ENCODE data around the gene CDC14A.

The CDC14A gene

GRCh38 chr1:100526894-100527293, 174.6 kb downstream of the CDC14A start:
- Histone ChIP-seq H3K27me3 (ENCODE audit: low read length) (no peaks in the 10 kb centered on the region), H2AFZ (ENCODE audit: low read depth, low read length, severe bottlenecking) (no peak overlapping the region), H3K9ac (ENCODE audit: low read length) (no peak overlapping the region), H3K36me3 (ENCODE audit: low read length) (no peaks in the 10 kb centered on the region), H3K9me2 (replicated peaks; ENCODE audit: insufficient read depth, low read length) (no peaks in the 10 kb centered on the region), H3K9me3 (ENCODE audit: insufficient read depth, low read length) (no peaks in the 10 kb centered on the region), H3K27ac (ENCODE audit: low read depth, low read length) (no peak overlapping the region), H3K79me2 (ENCODE audit: insufficient read depth, low read length) (no peaks in the 10 kb centered on the region), H3K4me3 (ENCODE audit: insufficient read depth, low read length, poor library complexity, severe bottlenecking) (no peak overlapping the region), H3F3A (ENCODE audit: insufficient read depth) (no peaks in the 10 kb centered on the region), H3K4me2 (ENCODE audit: low read depth, low read length, poor library complexity, severe bottlenecking) (no peak overlapping the region), H4K20me1 (ENCODE audit: low read depth, low read length) (no peaks in the 10 kb centered on the region)
- no peak for TF ChIP-seq EZH2phosphoT487 (conservative IDR thresholded peaks at IDR 0.05; ENCODE audit: low read length)

DNA sequence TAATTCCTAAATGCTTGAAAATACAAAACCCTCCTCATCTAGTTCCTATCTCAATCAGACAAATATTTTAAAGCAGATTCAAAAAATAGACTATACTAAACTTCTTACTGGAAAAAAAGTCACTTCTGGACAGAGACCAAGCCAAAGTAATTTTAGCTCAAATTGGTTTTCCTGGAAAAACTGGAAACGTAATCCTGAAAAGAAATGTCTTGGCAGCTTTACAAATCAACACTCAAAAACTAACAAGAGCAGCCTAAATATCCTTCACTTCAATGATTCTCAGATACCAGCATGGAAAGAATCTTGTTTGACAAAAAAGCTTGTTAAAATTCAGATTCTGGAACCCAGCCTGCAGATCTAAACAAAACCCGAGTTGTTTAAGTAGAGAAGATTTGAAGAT, 176.6 kb downstream of the CDC14A start:
- no peaks in the 10 kb centered on the region for H3K9me2 ChIP-seq (replicated peaks; ENCODE audit: insufficient read depth, low read length)
- no peak overlapping the region for H3K9ac ChIP-seq (ENCODE audit: low read length)
- no peak overlapping the region for H3K27ac ChIP-seq (ENCODE audit: low read depth, low read length)
- no peak overlapping the region for H2AFZ ChIP-seq (ENCODE audit: low read depth, low read length, severe bottlenecking)
- H3K4me3 ChIP-seq (ENCODE audit: insufficient read depth, low read length, poor library complexity, severe bottlenecking), result no peak overlapping the region
- no peaks in the 10 kb centered on the region for H4K20me1 ChIP-seq (ENCODE audit: low read depth, low read length)
- H3K36me3 ChIP-seq (ENCODE audit: low read length), result no peaks in the 10 kb centered on the region
- H3K9me3 ChIP-seq (ENCODE audit: insufficient read depth, low read length), result no peaks in the 10 kb centered on the region
- H3K79me2 ChIP-seq (ENCODE audit: insufficient read depth, low read length), result no peaks in the 10 kb centered on the region
- no peaks in the 10 kb centered on the region for H3K27me3 ChIP-seq (ENCODE audit: low read length)
- H3F3A ChIP-seq (ENCODE audit: insufficient read depth), result no peaks in the 10 kb centered on the region
- H3K4me2 ChIP-seq (ENCODE audit: low read depth, low read length, poor library complexity, severe bottlenecking), result no peak overlapping the region
- TF ChIP-seq EZH2phosphoT487 (conservative IDR thresholded peaks at IDR 0.05; ENCODE audit: low read length), result no peak
- TF ChIP-seq, protein P1, sequence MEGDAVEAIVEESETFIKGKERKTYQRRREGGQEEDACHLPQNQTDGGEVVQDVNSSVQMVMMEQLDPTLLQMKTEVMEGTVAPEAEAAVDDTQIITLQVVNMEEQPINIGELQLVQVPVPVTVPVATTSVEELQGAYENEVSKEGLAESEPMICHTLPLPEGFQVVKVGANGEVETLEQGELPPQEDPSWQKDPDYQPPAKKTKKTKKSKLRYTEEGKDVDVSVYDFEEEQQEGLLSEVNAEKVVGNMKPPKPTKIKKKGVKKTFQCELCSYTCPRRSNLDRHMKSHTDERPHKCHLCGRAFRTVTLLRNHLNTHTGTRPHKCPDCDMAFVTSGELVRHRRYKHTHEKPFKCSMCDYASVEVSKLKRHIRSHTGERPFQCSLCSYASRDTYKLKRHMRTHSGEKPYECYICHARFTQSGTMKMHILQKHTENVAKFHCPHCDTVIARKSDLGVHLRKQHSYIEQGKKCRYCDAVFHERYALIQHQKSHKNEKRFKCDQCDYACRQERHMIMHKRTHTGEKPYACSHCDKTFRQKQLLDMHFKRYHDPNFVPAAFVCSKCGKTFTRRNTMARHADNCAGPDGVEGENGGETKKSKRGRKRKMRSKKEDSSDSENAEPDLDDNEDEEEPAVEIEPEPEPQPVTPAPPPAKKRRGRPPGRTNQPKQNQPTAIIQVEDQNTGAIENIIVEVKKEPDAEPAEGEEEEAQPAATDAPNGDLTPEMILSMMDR (IDR thresholded peaks at IDR 0.05; ENCODE audit: insufficient read depth, low read length, poor library complexity, severe bottlenecking), result no peak

DNA sequence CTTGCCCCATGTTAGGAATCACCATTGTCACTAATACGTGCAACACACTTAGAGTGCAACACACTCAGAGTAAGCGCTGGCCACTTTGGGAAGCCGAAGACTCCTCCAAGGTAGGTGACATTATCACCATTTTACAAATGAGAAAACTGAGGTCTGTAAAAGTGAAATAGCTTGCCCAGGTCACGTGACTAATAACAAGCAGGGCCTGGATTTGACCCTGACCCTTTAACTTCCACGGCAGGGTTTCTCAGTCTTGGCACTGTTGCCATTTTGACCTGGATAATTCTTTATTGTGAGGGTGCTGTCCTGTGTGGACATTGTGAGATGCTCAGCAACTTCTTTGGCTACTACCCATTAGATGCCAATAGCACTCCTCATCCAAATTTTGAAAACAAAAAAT, 177.8 kb downstream of the CDC14A start:
- H3F3A ChIP-seq (ENCODE audit: insufficient read depth), result no peaks in the 10 kb centered on the region
- H3K9ac ChIP-seq (ENCODE audit: low read length), result no peak overlapping the region
- H4K20me1 ChIP-seq (ENCODE audit: low read depth, low read length), result no peaks in the 10 kb centered on the region
- no peaks in the 10 kb centered on the region for H3K79me2 ChIP-seq (ENCODE audit: insufficient read depth, low read length)
- TF ChIP-seq EZH2phosphoT487 (conservative IDR thresholded peaks at IDR 0.05; ENCODE audit: low read length), result no peak
- no peak overlapping the region for H3K4me3 ChIP-seq (ENCODE audit: insufficient read depth, low read length, poor library complexity, severe bottlenecking)
- no peak overlapping the region for H3K27ac ChIP-seq (ENCODE audit: low read depth, low read length)
- H3K27me3 ChIP-seq (ENCODE audit: low read length), result no peaks in the 10 kb centered on the region
- no peak overlapping the region for H3K4me2 ChIP-seq (ENCODE audit: low read depth, low read length, poor library complexity, severe bottlenecking)
- H2AFZ ChIP-seq (ENCODE audit: low read depth, low read length, severe bottlenecking), result no peak overlapping the region
- H3K9me3 ChIP-seq (ENCODE audit: insufficient read depth, low read length), result no peaks in the 10 kb centered on the region
- H3K36me3 ChIP-seq (ENCODE audit: low read length), result no peaks in the 10 kb centered on the region
- H3K9me2 ChIP-seq (replicated peaks; ENCODE audit: insufficient read depth, low read length), result no peaks in the 10 kb centered on the region

DNA sequence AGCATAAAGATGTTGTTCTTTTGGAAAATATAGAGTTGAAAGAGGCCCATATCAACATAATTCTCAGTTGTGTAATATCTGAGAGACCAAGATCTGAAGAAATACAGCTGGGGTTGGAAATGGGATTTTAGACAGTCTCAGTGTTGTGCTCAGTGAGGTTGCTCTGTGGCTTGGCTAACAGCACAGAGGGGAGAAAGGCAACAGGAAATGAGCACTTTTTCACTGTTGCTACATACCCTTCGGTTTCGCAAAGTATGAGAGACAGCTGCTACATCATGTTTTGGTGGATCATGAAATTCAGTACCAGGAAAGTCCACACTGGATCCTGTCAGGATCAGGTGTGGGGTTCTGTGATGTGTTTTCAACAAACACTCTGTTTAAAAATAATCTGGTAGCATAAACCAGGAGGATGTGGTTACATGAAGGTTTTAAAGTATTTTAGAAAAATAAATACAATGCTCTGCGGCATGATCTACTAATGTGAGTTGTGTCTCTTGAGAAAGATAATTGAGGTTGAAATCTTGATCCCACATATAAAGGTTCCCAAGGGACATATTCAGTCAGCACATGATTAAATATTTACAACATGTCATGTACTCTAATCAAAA, 178.7 kb downstream of the CDC14A start:
- H4K20me1 ChIP-seq (ENCODE audit: low read depth, low read length), result no peaks in the 10 kb centered on the region
- no peaks in the 10 kb centered on the region for H3K27me3 ChIP-seq (ENCODE audit: low read length)
- H2AFZ ChIP-seq (ENCODE audit: low read depth, low read length, severe bottlenecking), result no peak overlapping the region
- no peak overlapping the region for H3K27ac ChIP-seq (ENCODE audit: low read depth, low read length)
- no peaks in the 10 kb centered on the region for H3K79me2 ChIP-seq (ENCODE audit: insufficient read depth, low read length)
- H3K9ac ChIP-seq (ENCODE audit: low read length), result no peak overlapping the region
- no peaks in the 10 kb centered on the region for H3K36me3 ChIP-seq (ENCODE audit: low read length)
- H3F3A ChIP-seq (ENCODE audit: insufficient read depth), result no peaks in the 10 kb centered on the region
- H3K4me2 ChIP-seq (ENCODE audit: low read depth, low read length, poor library complexity, severe bottlenecking), result no peak overlapping the region
- H3K9me3 ChIP-seq (ENCODE audit: insufficient read depth, low read length), result no peaks in the 10 kb centered on the region
- H3K9me2 ChIP-seq (replicated peaks; ENCODE audit: insufficient read depth, low read length), result no peaks in the 10 kb centered on the region
- no peak for TF ChIP-seq EZH2phosphoT487 (conservative IDR thresholded peaks at IDR 0.05; ENCODE audit: low read length)
- TF ChIP-seq, protein P1 (IDR thresholded peaks at IDR 0.05; ENCODE audit: insufficient read depth, low read length, poor library complexity, severe bottlenecking), result no peak
- no peak overlapping the region for H3K4me3 ChIP-seq (ENCODE audit: insufficient read depth, low read length, poor library complexity, severe bottlenecking)
